ENCODE data around the gene ETFDH.

ETFDH gene

GRCh38 chr4:158681629-158682028 is 9.5 kb downstream of the ETFDH start:
- Histone ChIP-seq H3K9ac (ENCODE audit: low read depth, low read length, poor library complexity, severe bottlenecking) (no peak overlapping the region), H3K79me2 (ENCODE audit: insufficient read depth, low read length) (no peaks in the 10 kb centered on the region), H3F3A (ENCODE audit: low read depth) (no peaks in the 10 kb centered on the region), H3K36me3 (ENCODE audit: insufficient read depth, low read length) (no peaks in the 10 kb centered on the region), H2AFZ (ENCODE audit: low read length) (no peak overlapping the region), H3K9me2 (replicated peaks; ENCODE audit: low read depth, low read length) (no peaks in the 10 kb centered on the region), H3K9me3 (ENCODE audit: insufficient read depth, low read depth, low read length) (no peaks in the 10 kb centered on the region), H4K20me1 (ENCODE audit: insufficient read depth, low read length, poor library complexity, severe bottlenecking) (no peaks in the 10 kb centered on the region), H3K4me1 (ENCODE audit: insufficient read depth, low read length, poor library complexity, severe bottlenecking) (no peaks in the 10 kb centered on the region), H3K4me3 (ENCODE audit: low read length, poor library complexity, severe bottlenecking) (no peak overlapping the region), H3K27me3 (ENCODE audit: insufficient read depth, low read length, poor library complexity, severe bottlenecking) (no peaks in the 10 kb centered on the region), H3K4me2 (ENCODE audit: low read depth, low read length, poor library complexity, severe bottlenecking) (no peak overlapping the region)
- no peak for TF ChIP-seq EZH2phosphoT487 (IDR thresholded peaks at IDR 0.05; ENCODE audit: borderline replicate concordance)
- TF ChIP-seq, protein P1, sequence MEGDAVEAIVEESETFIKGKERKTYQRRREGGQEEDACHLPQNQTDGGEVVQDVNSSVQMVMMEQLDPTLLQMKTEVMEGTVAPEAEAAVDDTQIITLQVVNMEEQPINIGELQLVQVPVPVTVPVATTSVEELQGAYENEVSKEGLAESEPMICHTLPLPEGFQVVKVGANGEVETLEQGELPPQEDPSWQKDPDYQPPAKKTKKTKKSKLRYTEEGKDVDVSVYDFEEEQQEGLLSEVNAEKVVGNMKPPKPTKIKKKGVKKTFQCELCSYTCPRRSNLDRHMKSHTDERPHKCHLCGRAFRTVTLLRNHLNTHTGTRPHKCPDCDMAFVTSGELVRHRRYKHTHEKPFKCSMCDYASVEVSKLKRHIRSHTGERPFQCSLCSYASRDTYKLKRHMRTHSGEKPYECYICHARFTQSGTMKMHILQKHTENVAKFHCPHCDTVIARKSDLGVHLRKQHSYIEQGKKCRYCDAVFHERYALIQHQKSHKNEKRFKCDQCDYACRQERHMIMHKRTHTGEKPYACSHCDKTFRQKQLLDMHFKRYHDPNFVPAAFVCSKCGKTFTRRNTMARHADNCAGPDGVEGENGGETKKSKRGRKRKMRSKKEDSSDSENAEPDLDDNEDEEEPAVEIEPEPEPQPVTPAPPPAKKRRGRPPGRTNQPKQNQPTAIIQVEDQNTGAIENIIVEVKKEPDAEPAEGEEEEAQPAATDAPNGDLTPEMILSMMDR (conservative IDR thresholded peaks at IDR 0.05; ENCODE audit: low read length), result no peak

DNA sequence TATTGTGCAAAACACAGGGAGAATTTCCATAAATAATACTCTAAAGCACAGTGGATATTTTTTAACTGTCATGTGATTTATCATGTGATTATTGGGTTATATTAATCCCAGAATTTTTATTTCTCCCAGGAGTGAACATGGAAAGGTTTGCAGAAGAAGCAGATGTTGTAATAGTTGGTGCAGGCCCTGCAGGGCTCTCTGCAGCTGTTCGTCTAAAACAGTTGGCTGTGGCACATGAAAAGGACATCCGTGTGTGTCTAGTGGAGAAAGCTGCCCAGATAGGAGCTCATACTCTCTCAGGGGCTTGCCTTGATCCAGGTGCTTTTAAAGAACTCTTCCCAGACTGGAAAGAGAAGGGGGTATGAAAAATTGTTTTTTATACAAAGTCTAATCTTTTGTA is 10.0 kb downstream of the ETFDH start:
- Histone ChIP-seq H2AFZ (ENCODE audit: low read length) (no peak overlapping the region), H3K9me2 (replicated peaks; ENCODE audit: low read depth, low read length) (no peaks in the 10 kb centered on the region), H3K4me2 (ENCODE audit: low read depth, low read length, poor library complexity, severe bottlenecking) (no peak overlapping the region), H3K4me3 (ENCODE audit: low read length, poor library complexity, severe bottlenecking) (no peak overlapping the region), H3K9me3 (ENCODE audit: insufficient read depth, low read depth, low read length) (no peaks in the 10 kb centered on the region), H3K4me1 (ENCODE audit: insufficient read depth, low read length, poor library complexity, severe bottlenecking) (no peaks in the 10 kb centered on the region), H3K36me3 (ENCODE audit: insufficient read depth, low read length) (no peaks in the 10 kb centered on the region), H3F3A (ENCODE audit: low read depth) (no peaks in the 10 kb centered on the region), H3K9ac (ENCODE audit: low read depth, low read length, poor library complexity, severe bottlenecking) (no peak overlapping the region), H4K20me1 (ENCODE audit: insufficient read depth, low read length, poor library complexity, severe bottlenecking) (no peaks in the 10 kb centered on the region), H3K79me2 (ENCODE audit: insufficient read depth, low read length) (no peaks in the 10 kb centered on the region), H3K27me3 (ENCODE audit: insufficient read depth, low read length, poor library complexity, severe bottlenecking) (no peaks in the 10 kb centered on the region)
- TF ChIP-seq EZH2phosphoT487 (IDR thresholded peaks at IDR 0.05; ENCODE audit: borderline replicate concordance), result no peak
- TF ChIP-seq, protein P1 (conservative IDR thresholded peaks at IDR 0.05; ENCODE audit: low read length), result no peak

DNA sequence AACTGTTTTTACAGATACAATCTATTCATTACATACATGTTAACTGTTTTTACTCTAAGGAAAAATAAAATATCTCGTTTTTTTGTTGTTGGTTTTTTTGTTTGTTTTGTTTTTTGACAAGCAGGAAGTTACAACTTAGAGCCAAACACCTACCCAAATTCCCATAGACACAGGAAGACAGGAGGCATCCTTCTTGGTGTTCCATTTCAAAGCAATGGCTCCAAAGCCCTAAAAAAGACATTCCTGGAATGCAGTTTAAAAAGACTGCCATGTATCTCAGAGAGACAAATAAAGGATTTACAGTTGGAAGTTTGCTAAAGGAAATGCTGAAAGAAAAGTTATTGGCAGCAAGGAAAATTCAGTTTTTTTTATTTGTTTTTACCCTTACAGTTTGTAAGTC is 16.7 kb downstream of the ETFDH start:
- H2AFZ ChIP-seq (ENCODE audit: low read length), result no peak overlapping the region
- no peaks in the 10 kb centered on the region for H4K20me1 ChIP-seq (ENCODE audit: insufficient read depth, low read length, poor library complexity, severe bottlenecking)
- H3K9ac ChIP-seq (ENCODE audit: low read depth, low read length, poor library complexity, severe bottlenecking), result no peak overlapping the region
- H3K79me2 ChIP-seq (ENCODE audit: insufficient read depth, low read length), result no peaks in the 10 kb centered on the region
- H3K27me3 ChIP-seq (ENCODE audit: insufficient read depth, low read length, poor library complexity, severe bottlenecking), result no peaks in the 10 kb centered on the region
- TF ChIP-seq EZH2phosphoT487 (IDR thresholded peaks at IDR 0.05; ENCODE audit: borderline replicate concordance), result no peak
- H3K4me3 ChIP-seq (ENCODE audit: low read length, poor library complexity, severe bottlenecking), result no peak overlapping the region
- no peaks in the 10 kb centered on the region for H3K36me3 ChIP-seq (ENCODE audit: insufficient read depth, low read length)
- no peaks in the 10 kb centered on the region for H3F3A ChIP-seq (ENCODE audit: low read depth)
- H3K4me2 ChIP-seq (ENCODE audit: low read depth, low read length, poor library complexity, severe bottlenecking), result no peak overlapping the region
- H3K4me1 ChIP-seq (ENCODE audit: insufficient read depth, low read length, poor library complexity, severe bottlenecking), result no peaks in the 10 kb centered on the region
- H3K9me3 ChIP-seq (ENCODE audit: insufficient read depth, low read depth, low read length), result no peaks in the 10 kb centered on the region
- no peaks in the 10 kb centered on the region for H3K9me2 ChIP-seq (replicated peaks; ENCODE audit: low read depth, low read length)

DNA sequence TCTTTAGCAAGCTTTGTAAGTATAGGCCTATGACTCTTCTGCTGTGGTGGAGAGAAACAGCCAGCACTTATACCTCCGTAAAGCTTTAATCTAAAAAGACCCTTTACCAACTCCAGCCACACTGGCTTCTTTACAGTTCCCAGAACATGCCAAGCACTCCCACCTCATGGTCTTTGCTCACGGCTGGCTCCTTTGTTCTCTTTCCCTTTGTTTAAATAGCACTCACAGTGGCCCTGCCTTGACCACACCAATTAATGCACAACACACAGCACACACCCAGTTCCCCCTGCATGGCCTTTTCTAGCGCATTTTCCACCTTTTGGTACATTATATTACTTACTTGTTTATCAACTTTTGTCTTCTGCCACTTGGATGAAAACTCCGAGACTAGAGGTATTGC is 32.2 kb downstream of the ETFDH start:
- Histone ChIP-seq H3K4me2 (ENCODE audit: low read depth, low read length, poor library complexity, severe bottlenecking) (no peak overlapping the region), H3K9me2 (replicated peaks; ENCODE audit: low read depth, low read length) (no peaks in the 10 kb centered on the region), H3K79me2 (ENCODE audit: insufficient read depth, low read length) (no peaks in the 10 kb centered on the region), H3K27me3 (ENCODE audit: insufficient read depth, low read length, poor library complexity, severe bottlenecking) (no peaks in the 10 kb centered on the region), H2AFZ (ENCODE audit: low read length) (no peak overlapping the region), H3K9me3 (ENCODE audit: insufficient read depth, low read depth, low read length) (no peaks in the 10 kb centered on the region), H3K4me3 (ENCODE audit: low read length, poor library complexity, severe bottlenecking) (no peak overlapping the region), H4K20me1 (ENCODE audit: insufficient read depth, low read length, poor library complexity, severe bottlenecking) (no peaks in the 10 kb centered on the region), H3K9ac (ENCODE audit: low read depth, low read length, poor library complexity, severe bottlenecking) (no peak overlapping the region), H3K4me1 (ENCODE audit: insufficient read depth, low read length, poor library complexity, severe bottlenecking) (no peaks in the 10 kb centered on the region), H3F3A (ENCODE audit: low read depth) (no peaks in the 10 kb centered on the region), H3K36me3 (ENCODE audit: insufficient read depth, low read length) (peaks cover 25% of the 10 kb centered on the region)
- TF ChIP-seq EZH2phosphoT487 (IDR thresholded peaks at IDR 0.05; ENCODE audit: borderline replicate concordance), result no peak
- TF ChIP-seq, protein P1 (conservative IDR thresholded peaks at IDR 0.05; ENCODE audit: low read length), result no peak

Data from Loucy (cell line).